Ectodermal cell (in vitro differentiated cells): Measurements from ENCODE around the gene SMC5.
"Not testable (repeated sequence)": the region's sequence is repeated elsewhere in the genome, so short reads cannot be mapped to it uniquely, and the experiment has no call there.

ENCODE experiments used
- H3K27ac ChIP-seq: 2 replicates; pipeline ENCODE4 v1.7.0; 2013; ENCODE audit warnings: mild to moderate bottlenecking, low read depth, low read length; ENCODE audit not compliant: insufficient read depth, poor library complexity, severe bottlenecking
- H3K27me3 ChIP-seq: 2 replicates; pipeline ENCODE4 v1.7.0; 2013; ENCODE audit warnings: mild to moderate bottlenecking, low read length; ENCODE audit not compliant: insufficient read depth, control insufficient read depth, poor library complexity, severe bottlenecking
- H3K36me3 ChIP-seq: one replicate; pipeline ENCODE4 v1.7.0; 2013; ENCODE audit warnings: low read length; ENCODE audit not compliant: control insufficient read depth, insufficient read depth
- H3K4me1 ChIP-seq: one replicate; pipeline ENCODE4 v1.7.0; 2013; ENCODE audit warnings: low read length; ENCODE audit not compliant: control insufficient read depth, insufficient read depth
- H3K4me3 ChIP-seq: 2 replicates; pipeline ENCODE4 v1.7.0; 2013; ENCODE audit warnings: low read depth, low read length, control low read depth; ENCODE audit not compliant: insufficient read depth
- H3K9me3 ChIP-seq: 2 replicates; pipeline ENCODE4 v1.7.0; 2013; ENCODE audit warnings: mild to moderate bottlenecking, low read length, moderate library complexity; ENCODE audit not compliant: control insufficient read depth
- WGBS, 2 experiments: methylation state at CpG; one replicate each; pipeline ENCODE4 v1.1.7; 2013; ENCODE audit warnings: missing lambda C conversion rate in 2 of 2; 5-methylcytosine and 5-hydroxymethylcytosine counted together

SMC5 gene

GRCh38 chr9:70292253-70292652, 33.5 kb downstream of the SMC5 start:
- peaks cover 5% of the 10 kb centered on the region for H3K9me3 ChIP-seq

DNA sequence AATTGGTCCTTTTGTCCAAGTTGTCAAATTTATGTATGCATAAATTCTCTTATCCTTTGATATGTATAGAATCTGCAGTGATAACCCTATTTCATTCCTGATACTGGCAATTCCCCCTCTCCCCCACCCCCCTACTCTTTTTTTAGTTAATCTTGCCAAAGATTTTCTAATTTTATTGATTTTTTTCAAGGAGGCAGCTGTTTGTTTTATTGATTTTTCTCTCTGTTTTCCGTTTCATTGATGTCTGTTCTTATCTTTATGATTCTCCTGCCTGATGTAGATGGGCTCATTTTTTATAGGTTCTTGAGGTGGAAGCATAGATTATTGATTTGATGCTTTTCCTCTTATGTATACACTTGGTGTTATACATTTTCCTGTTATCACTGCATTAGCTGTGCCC, 34.4 kb downstream of the SMC5 start:
- no peaks in the 10 kb centered on the region for H3K4me1 ChIP-seq
- peaks cover 23% of the 10 kb centered on the region for H3K36me3 ChIP-seq
- no peak overlapping the region for H3K4me3 ChIP-seq
- peaks cover 5% of the 10 kb centered on the region for H3K9me3 ChIP-seq
- no peak overlapping the region for H3K27ac ChIP-seq
- H3K27me3 ChIP-seq: no peaks in the 10 kb centered on the region
- 96 to 100% methylated on average over 1 of the region's 1 CpG for WGBS, 2 experiments

More at GRCh38 chr9:70292253-70292652, 33.5 kb downstream of the SMC5 start:
- H3K27me3 ChIP-seq: no peaks in the 10 kb centered on the region
- no peak overlapping the region for H3K27ac ChIP-seq
- no peak overlapping the region for H3K4me3 ChIP-seq
- H3K4me1 ChIP-seq: no peaks in the 10 kb centered on the region
- WGBS, 2 experiments: 92% methylated on average over 1 of the region's 1 CpG; no CpG with 5 or more reads in 1 of the 2 experiments
- H3K36me3 ChIP-seq: peaks cover 23% of the 10 kb centered on the region

GRCh38 chr9:70297141-70297540, 38.4 kb downstream of the SMC5 start:
- Histone ChIP-seq H3K4me1 (no peaks in the 10 kb centered on the region), H3K36me3 (peaks cover 13% of the 10 kb centered on the region), H3K27me3 (no peaks in the 10 kb centered on the region), H3K4me3 (no peak overlapping the region), H3K9me3 (no peaks in the 10 kb centered on the region), H3K27ac (no peak overlapping the region)
- 96 to 100% methylated on average over 1 of the region's 1 CpG for WGBS, 2 experiments

GRCh38 chr9:70298245-70298771, 39.5 kb downstream of the SMC5 start:
- no peak overlapping the region for H3K4me3 ChIP-seq
- H3K27me3 ChIP-seq: no peaks in the 10 kb centered on the region
- no peak overlapping the region for H3K27ac ChIP-seq
- H3K9me3 ChIP-seq: no peaks in the 10 kb centered on the region
- no peaks in the 10 kb centered on the region for H3K4me1 ChIP-seq
- H3K36me3 ChIP-seq: peaks cover 14% of the 10 kb centered on the region
- 94 to 100% methylated on average over 1 of the region's 1 CpG for WGBS, 2 experiments

- Histone ChIP-seq H3K27me3 (no peaks in the 10 kb centered on the region), H3K4me3 (no peak overlapping the region), H3K36me3 (peaks cover 21% of the 10 kb centered on the region), H3K27ac (no peak overlapping the region), H3K9me3 (no peaks in the 10 kb centered on the region), H3K4me1 (no peaks in the 10 kb centered on the region)
- 100% methylated on average over 2 of the region's 5 CpGs for WGBS, 2 experiments
These were observed 44.5 kb downstream of the SMC5 start for GRCh38 chr9:70303268-70303667.

- no peaks in the 10 kb centered on the region for H3K27me3 ChIP-seq
- no peaks in the 10 kb centered on the region for H3K9me3 ChIP-seq
- H3K4me1 ChIP-seq: no peaks in the 10 kb centered on the region
- no peak overlapping the region for H3K4me3 ChIP-seq
- peaks cover 28% of the 10 kb centered on the region for H3K36me3 ChIP-seq
- H3K27ac ChIP-seq: no peak overlapping the region
These were observed 46.0 kb downstream of the SMC5 start for GRCh38 chr9:70304810-70305209.

GRCh38 chr9:70315389-70315788, 56.6 kb downstream of the SMC5 start:
- Histone ChIP-seq H3K4me3 (no peak overlapping the region), H3K27ac (no peak overlapping the region), H3K4me1 (no peaks in the 10 kb centered on the region), H3K36me3 (peaks cover 14% of the 10 kb centered on the region), H3K27me3 (no peaks in the 10 kb centered on the region), H3K9me3 (no peaks in the 10 kb centered on the region)
- 92 to 97% methylated on average over 3 of the region's 3 CpGs for WGBS, 2 experiments

GRCh38 chr9:70318002-70318401, 59.2 kb downstream of the SMC5 start:
- WGBS, 2 experiments: 78 to 79% methylated on average over 6 of the region's 6 CpGs
- H3K9me3 ChIP-seq: no peaks in the 10 kb centered on the region
- H3K27ac ChIP-seq: no peak overlapping the region
- H3K4me3 ChIP-seq: no peak overlapping the region
- peaks cover 10% of the 10 kb centered on the region for H3K36me3 ChIP-seq
- no peaks in the 10 kb centered on the region for H3K4me1 ChIP-seq
- H3K27me3 ChIP-seq: no peaks in the 10 kb centered on the region

DNA sequence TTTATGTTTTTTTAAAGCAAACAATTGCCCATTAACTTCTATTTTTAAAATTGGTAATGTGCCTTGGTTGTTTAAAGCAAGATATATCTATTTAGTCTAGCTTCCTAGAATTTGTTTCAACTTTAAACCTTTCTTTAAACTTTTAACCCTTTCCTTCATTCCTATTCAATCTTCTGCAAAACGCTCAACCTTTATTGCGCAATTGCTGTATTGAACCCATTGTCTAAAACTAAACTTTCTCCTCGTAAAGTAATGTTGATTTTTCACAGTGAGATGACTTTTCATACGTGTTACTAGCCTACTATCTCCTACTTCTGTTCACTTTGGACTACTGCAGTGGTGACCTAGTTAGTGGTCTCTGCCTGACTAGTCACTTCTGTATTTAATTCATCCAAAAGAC, 63.3 kb downstream of the SMC5 start:
- Histone ChIP-seq H3K9me3 (no peaks in the 10 kb centered on the region), H3K36me3 (peaks cover 18% of the 10 kb centered on the region), H3K27me3 (no peaks in the 10 kb centered on the region), H3K4me3 (no peak overlapping the region), H3K27ac (no peak overlapping the region), H3K4me1 (no peaks in the 10 kb centered on the region)
- 93 to 95% methylated on average over 4 of the region's 4 CpGs for WGBS, 2 experiments

GRCh38 chr9:70324963-70325362, 66.2 kb downstream of the SMC5 start:
- Histone ChIP-seq H3K27ac (no peak overlapping the region), H3K9me3 (no peaks in the 10 kb centered on the region)
- WGBS, 2 experiments: 94 to 96% methylated on average over 3 of the region's 3 CpGs

DNA sequence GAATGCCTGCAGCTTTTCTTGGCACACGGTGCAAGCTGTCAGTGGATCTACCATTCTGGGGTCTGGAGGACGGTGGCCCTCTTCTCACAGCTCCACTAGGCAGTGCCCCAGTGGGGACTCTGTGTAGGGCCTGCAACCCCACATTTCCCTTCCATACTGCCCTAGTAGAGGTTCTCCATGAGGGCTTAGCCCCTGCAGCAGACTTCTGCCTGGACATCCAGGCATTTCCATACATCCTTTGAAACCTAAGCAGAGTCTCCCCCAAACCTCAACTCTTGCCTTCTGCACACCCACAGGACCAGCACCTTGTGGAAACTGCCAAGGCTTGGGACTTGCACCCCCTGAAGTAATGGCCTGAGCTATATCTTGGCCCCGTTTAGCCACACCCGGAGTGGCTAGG, 69.8 kb downstream of the SMC5 start:
- not testable (repeated sequence) for H3K4me1 ChIP-seq, H3K27ac ChIP-seq, H3K4me3 ChIP-seq, H3K27me3 ChIP-seq, H3K9me3 ChIP-seq
- 97 to 98% methylated on average over 4 of the region's 4 CpGs for WGBS, 2 experiments
- peaks cover 30% of the 10 kb centered on the region for H3K36me3 ChIP-seq

More at GRCh38 chr9:70324963-70325362, 66.2 kb downstream of the SMC5 start:
- H3K4me1 ChIP-seq: no peaks in the 10 kb centered on the region
- no peaks in the 10 kb centered on the region for H3K27me3 ChIP-seq
- H3K4me3 ChIP-seq: no peak overlapping the region
- peaks cover 37% of the 10 kb centered on the region for H3K36me3 ChIP-seq
